Ramos (cell line): Measurements from ENCODE around the gene PGLYRP2.

ENCODE experiments used
- in situ Hi-C: fragments of 300-500 bp; cut with MboI; formaldehyde crosslinking; loops from one replicate; pipeline ENCODE4 v1.14.3; 2022; ENCODE audit warnings: low sequenced_read_pairs; ENCODE audit not compliant: unreplicated experiment

PGLYRP2 gene

GRCh38 chr19:15457701-15458484 lies 21.4 kb downstream of the PGLYRP2 start:
- in situ Hi-C loops: no loop called here

- in situ Hi-C loops: no loop called here
Observed at GRCh38 chr19:15456871-15457700, 22.2 kb downstream of the PGLYRP2 start.

- in situ Hi-C loops: no loop called here
Observed at GRCh38 chr19:15456441-15456840, 22.9 kb downstream of the PGLYRP2 start.

- in situ Hi-C loops: no loop called here
Observed at GRCh38 chr19:15455996-15456395, 23.3 kb downstream of the PGLYRP2 start.

- in situ Hi-C loops: no loop called here
Observed at GRCh38 chr19:15453906-15454860, 25.1 kb downstream of the PGLYRP2 start.

- in situ Hi-C loops: no loop called here
Observed at GRCh38 chr19:15453091-15453578, 26.2 kb downstream of the PGLYRP2 start.

- in situ Hi-C loops: no loop called here
Observed at GRCh38 chr19:15452111-15453047, 26.9 kb downstream of the PGLYRP2 start.

GRCh38 chr19:15450528-15450890 lies 28.8 kb downstream of the PGLYRP2 start:
- in situ Hi-C loops: no loop called here

GRCh38 chr19:15449620-15450527 lies 29.4 kb downstream of the PGLYRP2 start, which contains the start of gene WIZ:
WIZ (minus strand) TSS chr19:15449956; CDS start chr19:15448307, 1,649 bp downstream.
- in situ Hi-C loops: no loop called here

- in situ Hi-C loops: no loop called here
Observed at GRCh38 chr19:15448778-15449619, 30.3 kb downstream of the PGLYRP2 start.

GRCh38 chr19:15448044-15448777 lies 31.1 kb downstream of the PGLYRP2 start:
- in situ Hi-C loops: no loop called here

- in situ Hi-C loops: no loop called here
Observed at GRCh38 chr19:15447057-15447456, 32.2 kb downstream of the PGLYRP2 start.

GRCh38 chr19:15445807-15446376 lies 33.4 kb downstream of the PGLYRP2 start:
- in situ Hi-C loops: no loop called here

- in situ Hi-C loops: no loop called here
Observed at GRCh38 chr19:15445227-15445605, 34.1 kb downstream of the PGLYRP2 start.

- in situ Hi-C loops: no loop called here
Observed at GRCh38 chr19:15444505-15445226, 34.6 kb downstream of the PGLYRP2 start.

GRCh38 chr19:15443838-15444237 lies 35.5 kb downstream of the PGLYRP2 start:
- in situ Hi-C loops: no loop called here
